ENCODE results near the gene FAM124B.

FAM124B gene

DNA sequence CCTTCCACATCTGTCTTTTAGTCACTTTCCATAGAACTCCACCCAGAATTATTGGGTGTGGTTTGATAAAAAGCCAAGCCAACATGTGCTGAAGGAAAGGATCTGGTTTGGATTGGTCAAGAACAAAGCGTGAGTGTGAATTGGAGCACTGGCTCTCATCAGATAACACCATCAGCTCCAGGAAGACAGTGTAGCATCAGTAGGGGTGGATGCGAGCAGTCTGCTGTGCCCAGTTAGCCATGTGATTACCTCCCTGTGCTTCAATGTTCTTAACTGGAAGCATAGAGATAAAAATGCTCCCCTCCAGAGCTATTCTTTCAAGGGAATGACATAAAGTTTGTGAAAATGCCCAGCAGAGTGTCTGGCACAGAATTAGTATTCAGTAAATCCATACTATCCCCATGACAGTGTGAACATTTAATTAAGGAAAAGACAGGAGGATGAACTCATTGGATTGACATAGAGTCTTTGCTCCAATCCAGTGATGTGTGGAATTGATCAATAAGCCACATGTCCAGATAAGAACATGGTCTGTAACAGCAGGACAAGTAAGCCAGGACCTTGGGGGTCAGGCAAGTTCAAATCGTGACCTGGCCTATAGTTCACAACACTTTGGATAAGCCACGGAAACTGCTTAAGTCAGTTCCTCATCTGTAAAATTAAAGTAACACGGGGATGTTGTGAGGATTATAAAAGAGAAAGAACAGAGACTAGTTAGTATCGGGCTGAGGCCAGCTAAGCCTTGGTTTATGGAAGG is 68.0 kb downstream of the FAM124B start:
- DNase-seq: no peak

- DNase-seq: no peak
These were observed 70.2 kb downstream of the FAM124B start for GRCh38 chr2:224331698-224332097.

GRCh38 chr2:224328798-224329197 is 73.1 kb downstream of the FAM124B start:
- DNase-seq: no peak

All from midbrain (tissue), 1 donor.